GM19438 (cell line): ENCODE measurements around the gene RAB11FIP5.
A peak's percentile ranks its signal among the peaks of the same experiment; 100 is the strongest.
"Not testable (repeated sequence)": the region's sequence is repeated elsewhere in the genome, so short reads cannot be mapped to it uniquely, and the experiment has no call there.

Experiments used
- ATAC-seq: cut with Tn5 transposase; IDR thresholded peaks from one replicate; pipeline ENCODE4 v1.9.1; 2021; ENCODE audit warnings: low read depth; ENCODE audit not compliant: unreplicated experiment

Gene RAB11FIP5, protein sequence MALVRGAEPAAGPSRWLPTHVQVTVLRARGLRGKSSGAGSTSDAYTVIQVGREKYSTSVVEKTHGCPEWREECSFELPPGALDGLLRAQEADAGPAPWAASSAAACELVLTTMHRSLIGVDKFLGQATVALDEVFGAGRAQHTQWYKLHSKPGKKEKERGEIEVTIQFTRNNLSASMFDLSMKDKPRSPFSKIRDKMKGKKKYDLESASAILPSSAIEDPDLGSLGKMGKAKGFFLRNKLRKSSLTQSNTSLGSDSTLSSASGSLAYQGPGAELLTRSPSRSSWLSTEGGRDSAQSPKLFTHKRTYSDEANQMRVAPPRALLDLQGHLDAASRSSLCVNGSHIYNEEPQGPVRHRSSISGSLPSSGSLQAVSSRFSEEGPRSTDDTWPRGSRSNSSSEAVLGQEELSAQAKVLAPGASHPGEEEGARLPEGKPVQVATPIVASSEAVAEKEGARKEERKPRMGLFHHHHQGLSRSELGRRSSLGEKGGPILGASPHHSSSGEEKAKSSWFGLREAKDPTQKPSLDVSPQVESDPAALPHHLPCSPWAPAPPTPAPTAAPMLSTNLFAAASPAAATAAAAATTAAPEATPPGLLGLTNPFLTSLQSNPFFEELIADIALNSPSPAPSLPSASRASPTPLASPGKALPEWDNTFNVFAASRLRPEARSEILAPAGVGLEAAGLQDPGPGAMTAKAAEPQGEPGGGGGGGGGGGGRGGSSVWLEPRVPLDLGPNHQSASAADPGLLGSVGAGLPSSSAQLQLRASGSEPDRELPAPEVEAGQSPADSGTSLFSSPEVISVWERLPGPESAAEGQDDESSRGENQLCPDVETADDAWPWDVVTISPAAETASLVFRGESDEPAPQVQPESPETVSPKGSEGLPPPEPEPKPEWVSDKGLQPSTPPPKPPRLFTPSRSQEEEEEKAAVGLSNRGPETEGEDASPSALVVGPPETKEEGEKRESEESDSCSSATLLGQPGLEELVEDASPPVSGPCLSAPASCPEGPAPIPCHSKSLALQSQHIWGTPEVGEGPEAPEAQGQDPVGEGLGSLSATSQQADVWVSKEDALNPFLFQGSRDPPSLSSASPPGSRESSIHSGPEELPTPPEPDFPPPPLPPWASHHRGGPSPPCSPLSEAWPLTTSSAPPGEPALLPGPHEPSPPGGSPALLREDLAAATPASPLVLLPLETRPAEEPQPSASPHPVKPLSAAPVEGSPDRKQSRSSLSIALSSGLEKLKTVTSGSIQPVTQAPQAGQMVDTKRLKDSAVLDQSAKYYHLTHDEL (N-terminal part only)

GRCh38 chr2:73112913-73113854 is at the start of gene RAB11FIP5:
Gene RAB11FIP5, minus strand, starts transcription at chr2:73112948. Its CDS starts 171 bp downstream, at chr2:73112777.
- peak; percentile 84 for ATAC-seq

GRCh38 chr2:73156539-73157124 is 43.9 kb upstream of the RAB11FIP5 start:
- no peak for ATAC-seq

GRCh38 chr2:73142937-73143336 is 30.2 kb upstream of the RAB11FIP5 start:
- ATAC-seq = no peak

DNA sequence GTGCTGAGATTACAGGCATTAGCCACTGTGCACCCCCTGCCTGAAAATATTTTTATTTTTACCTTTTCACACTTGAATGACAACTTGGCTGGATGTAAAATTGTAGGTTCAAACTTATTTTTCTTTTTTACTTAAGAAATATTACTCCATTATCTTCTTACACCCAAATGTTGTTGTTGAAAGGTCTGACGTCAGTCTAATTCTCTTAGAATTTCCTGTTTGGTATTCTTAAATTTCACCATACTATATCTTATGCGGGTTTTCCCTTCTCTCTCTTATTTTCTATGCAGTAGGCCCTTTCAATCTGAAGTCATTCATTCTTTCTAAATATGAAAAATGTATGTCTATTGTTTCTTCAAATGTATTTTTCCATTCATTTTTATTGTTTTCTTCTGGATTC is 29.1 kb upstream of the RAB11FIP5 start:
- ATAC-seq = no peak

DNA sequence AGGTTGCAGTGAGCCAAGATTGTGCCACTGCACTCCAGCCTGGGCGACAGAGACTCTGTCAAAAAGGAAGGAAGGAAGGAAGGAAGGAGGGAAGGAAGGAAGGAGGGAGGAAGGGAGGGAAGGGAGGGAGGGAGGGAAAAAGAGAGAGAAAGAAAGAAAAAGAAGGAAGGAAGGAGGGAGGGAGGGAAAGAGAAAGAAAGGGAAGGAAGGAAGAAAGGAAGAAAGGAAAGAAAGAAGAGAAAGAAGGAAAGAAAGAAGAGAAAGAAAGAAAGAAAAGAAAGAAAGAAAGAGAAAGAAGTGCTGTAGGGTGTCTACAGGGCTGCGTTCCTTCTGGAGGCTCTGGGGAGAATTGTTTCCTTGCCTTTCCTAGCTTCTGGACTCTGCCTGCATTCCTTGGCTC is 22.5 kb upstream of the RAB11FIP5 start:
- no peak for ATAC-seq

DNA sequence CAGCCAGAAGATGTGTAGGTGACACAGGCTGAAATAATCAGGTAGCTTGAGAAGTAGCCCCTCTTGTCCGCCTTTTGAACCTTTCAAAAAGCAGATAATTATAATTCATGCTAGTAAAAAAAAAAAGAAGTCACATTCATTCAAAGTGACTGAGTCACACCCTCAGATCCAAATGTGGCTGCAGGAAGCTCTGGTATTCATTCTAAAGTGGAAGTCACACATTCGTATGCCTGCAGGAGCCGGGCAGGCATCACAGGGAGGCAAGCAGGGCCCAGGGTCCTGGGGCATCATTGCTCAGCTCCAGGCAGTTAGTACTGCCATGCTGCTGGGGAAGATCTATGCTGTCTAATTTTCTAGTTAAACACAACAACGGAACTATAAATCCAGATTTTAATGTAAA is 21.7 kb upstream of the RAB11FIP5 start:
- ATAC-seq = no peak

DNA sequence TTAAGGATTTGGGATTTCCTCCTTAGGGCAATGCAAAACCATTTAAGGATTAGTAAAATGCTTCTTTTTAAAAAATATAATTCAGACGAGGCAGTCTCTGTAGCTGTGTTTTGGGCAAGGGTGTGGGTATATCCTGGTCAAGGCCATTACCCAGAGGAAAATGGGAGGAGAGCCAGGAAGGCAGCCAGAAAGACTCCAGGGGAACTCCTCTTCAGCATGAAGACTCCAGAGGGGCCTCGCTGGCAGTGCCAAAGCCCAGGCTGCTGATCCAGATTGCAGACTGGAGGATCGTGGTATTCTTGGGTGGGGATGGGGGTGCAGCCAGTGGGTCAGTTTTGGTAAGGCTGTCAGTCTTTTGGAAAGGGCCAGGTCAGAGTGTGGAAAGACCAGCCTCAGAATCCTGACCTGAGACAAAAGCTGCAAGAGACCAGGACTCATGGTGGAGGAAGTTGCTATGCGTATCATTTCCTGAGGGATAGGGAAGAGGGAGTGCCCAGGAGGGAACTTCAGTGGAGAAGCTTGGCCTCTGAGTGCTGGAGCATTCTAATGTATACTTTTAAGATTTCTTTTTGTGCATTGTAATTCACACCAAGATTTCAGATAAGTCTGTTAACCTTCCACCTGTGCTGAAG is 20.9 kb upstream of the RAB11FIP5 start:
- no peak for ATAC-seq

DNA sequence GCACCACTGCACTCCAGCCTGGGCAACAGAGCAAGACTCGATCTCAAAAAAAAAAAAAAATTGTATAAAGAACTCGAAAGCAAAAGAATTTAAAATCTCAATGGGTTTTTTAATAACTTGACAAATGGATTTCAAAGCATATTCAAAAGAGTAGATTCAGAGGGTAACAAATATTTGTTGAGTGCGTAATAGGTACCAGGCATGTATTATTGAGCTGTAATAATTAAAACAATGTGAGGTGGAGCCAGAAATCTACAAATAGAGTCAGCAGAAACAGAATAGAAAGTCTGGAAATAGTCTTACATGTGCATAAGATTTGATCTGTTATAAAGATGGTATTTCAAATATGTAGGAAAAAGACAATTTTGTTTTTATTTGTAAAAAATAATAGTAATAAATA is 19.1 kb upstream of the RAB11FIP5 start:
- ATAC-seq = no peak

- ATAC-seq = no peak
These were observed 18.0 kb upstream of the RAB11FIP5 start for GRCh38 chr2:73130790-73131189.

DNA sequence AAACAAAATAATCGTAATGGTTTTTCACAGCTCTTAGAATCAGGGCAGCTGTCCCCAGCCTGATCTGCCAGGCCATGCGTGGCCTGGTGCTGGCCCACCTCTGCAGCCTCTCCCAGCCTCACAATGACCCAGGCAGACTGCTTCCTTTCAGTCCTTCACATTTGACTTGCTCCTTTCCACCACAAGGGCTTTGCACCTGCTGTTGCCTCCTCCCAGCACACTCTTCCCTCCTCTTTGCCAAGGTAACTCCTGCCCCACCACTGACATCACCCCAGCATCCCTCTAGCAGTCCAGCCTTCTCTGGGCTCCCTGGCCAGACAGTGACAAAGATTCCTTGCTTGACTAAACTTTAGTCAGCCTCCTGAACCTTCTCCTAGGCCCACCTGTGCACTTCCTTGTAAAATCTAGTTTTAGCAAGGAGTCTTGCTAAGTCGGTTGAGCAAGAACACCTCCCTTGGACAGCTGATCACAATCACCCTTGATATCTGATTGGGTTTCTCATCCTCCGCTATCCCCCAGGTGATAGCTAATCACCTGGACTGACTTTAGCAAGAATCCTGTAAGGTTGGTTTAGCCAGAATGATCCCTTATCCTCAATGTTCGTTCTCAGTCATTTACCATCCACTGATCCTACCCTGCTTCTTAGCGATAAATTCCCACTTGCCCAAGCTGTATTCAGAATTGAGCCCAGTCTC is 16.2 kb upstream of the RAB11FIP5 start:
- no peak for ATAC-seq

GRCh38 chr2:73122536-73122935 is 9.8 kb upstream of the RAB11FIP5 start:
- no peak for ATAC-seq

GRCh38 chr2:73119611-73120239 is 7.0 kb upstream of the RAB11FIP5 start:
- not testable (repeated sequence) for ATAC-seq

DNA sequence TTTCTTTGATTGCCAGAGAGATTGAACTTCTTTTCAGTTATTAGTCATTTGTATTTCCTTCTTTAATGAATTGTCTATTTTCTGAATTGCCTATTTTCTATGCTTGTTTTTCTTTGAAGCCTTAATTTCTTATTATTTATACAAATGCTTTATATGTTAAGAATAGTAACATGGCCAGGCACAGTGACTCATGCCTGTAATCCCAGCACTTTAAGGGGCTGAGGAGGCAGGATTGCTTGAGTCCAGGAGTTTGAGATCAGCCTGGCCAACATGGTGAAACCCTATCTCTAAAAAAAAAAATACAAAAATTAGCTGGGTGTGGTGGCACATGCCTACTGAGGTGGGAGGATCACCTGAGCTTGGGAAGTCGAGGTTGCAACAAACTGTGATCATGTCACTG is 4.7 kb upstream of the RAB11FIP5 start:
- ATAC-seq = no peak

DNA sequence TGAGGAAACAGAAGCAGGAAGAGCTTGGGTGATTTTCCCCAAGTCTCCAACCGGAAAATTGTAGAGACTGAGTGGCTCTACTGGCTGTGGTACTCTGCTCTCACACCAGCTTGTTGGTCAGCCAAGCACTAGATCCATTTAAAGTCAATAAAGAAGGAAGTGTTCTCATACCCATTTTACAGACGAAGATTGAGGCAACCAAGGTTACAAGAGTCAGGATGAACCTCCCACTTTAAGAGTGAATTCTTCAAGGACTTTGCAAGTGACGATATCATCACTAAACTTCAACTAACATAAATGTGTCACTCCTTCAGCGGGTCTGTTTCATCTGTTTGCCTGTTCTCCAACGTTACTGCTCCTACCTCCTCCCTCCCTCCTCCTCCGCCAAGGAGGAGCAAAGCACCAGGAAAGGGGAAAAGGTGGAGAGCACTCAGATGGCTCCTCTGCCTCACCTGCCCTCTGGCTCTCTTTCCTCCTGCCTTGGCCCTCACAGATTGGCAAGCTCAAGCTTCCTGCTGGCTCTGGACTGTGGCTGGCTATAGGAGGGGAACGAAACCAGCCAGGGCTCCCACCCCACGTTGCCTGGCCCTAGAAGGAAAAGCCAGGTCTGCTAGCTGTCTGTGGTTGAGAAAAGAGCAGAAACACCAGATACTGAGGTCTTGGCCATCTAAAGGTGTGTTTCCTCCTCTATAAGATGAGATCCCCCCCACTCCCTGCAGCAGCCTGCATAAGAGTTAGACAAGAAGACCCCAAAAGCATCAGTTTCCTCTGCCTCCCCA is 3.6 kb upstream of the RAB11FIP5 start:
- ATAC-seq = no peak

GRCh38 chr2:73114273-73114867 is 1.6 kb upstream of the RAB11FIP5 start:
- no peak for ATAC-seq

- peak; percentile 24 for ATAC-seq
These were observed 479 bp downstream of the RAB11FIP5 start for GRCh38 chr2:73112026-73112912.
